ENCODE data around the gene SIRT4. TPM values are rescaled to one million over a fixed set of nuclear protein-coding genes. Genes with fewer than 3 reads are reported as not detected.

The SIRT4 gene
- total RNA-seq = 1.0 and 1.8 TPM in 2 replicates

DNA sequence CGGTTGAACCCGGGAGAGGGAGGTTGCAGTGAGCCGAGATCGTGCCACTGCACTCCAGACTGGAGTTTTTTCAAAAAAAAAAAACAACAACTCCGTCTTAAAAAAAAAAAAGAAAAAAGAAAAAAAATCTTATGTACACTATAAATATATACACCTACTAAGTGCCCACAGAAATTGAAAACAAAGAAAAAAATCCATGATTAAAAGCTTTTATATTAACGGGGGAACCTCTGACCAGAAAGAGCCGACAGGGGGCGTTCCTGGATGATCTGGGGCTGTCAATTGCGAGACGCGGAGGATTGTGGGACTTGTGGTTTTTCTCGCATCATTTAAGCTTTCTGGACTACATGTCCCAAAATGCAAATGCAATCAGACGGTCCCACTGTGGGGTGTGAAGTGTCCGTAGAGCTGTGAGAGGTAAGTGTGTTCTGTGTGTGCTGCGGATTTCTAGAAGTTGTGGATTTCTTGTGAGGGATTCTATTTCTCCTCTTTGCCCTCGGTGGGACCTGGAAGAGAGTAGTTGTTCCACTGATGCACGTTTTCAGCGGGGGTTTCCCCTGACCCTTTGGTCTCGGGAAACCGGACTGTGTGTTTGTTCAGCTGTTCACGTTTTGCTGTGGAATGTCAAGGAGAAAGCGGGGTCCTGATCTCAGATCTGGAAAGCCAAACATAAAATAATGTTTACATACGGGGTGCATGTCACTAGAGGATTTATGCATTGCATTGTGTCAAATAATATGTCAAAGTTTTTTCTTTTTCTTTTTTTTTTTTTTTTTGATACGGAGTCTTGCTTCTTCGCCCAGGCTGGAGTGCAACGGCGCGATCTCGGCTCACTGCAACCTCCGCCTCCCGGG is at the start of gene SIRT4:
SIRT4 (plus strand) TSS at position 360 of the 854 bp plus-strand sequence. CDS start 1,241 bp downstream, outside the sequence.

DNA sequence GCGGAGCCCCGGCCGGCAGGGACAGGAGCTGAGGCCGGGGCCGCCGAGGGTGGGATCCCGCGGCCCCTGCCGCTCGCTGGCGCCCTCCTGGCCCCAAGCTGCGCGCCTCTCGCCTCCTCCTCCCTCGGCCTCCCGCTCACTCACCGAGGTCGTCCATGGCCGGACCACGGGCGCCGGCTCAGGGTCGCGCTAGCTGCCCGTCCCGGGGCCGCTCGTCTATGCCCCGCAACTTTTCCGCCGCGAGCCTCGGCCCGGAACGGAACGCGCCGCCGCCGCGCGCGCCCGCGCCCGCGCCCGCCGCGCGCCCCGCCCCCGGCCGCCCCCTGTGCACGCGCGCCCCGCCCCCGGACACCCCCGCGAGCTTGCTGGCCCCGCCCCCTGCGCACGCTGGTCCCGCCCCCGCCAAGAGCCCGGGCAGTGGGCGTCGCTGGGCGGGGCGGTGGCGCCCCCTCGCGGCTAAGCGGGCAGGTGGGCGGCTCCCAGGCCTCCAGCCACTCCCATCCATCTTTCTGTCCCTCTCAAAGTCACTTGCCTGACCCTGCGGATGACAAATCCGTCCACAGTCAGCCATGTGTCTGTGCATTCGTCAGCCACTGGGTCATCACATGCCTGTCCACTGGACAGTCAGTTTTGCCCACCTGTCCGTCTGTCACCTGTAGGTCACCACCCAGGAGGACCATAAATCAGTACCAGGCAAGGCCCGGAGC is 36.5 kb upstream of the SIRT4 start, which contains the start of gene PXN:
PXN (minus strand) TSS at position 258 of the 707 bp plus-strand sequence; CDS start at position 157, 101 bp downstream.

DNA sequence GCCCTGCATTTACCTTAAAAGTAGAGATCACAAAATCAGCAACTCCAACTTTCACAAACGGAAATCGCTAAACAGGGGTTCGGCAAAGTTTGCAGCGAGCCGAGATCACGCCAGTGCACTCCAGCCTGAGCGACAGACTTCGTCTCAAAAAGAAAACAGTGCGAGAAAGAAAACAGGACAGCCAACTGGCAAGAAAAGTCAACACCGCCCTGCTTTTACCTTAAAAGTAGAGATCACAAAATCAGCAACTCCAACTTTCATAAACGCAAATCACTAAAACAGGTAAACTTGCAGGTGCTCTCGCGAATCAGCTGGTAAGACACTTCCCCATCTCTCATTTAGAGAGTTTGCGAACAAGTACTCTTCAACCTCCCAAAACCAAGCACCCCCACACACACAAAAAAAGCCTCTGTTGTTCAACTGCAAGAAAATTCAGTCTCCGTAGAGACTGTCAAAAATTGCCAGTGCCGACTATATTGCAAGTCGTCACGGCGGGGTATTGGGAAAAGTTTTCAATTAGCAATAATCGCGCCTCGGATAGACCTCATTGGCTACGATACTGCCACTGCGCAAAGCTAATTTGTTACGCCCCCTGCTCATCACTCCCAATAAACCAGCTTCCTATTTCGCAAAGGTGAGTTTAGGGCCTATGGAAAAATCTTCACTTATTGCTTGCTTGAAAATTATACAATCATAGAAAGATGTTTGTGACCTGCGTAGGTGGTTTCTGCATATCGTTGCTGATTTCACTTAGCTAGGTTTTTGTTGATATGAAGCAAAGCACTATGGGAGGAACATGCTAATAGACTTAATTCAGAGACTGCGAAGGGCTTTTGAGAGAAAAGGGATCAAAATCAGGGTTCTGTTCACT is 9.2 kb upstream of the SIRT4 start, which contains the start of gene RNU4-1:
RNU4-1 (minus strand) TSS at position 577 of the 871 bp plus-strand sequence.

GRCh38 chr12:120327593-120327992 is 25.5 kb downstream of the SIRT4 start, which contains the start of gene PLA2G1B:
Gene PLA2G1B, minus strand, starts transcription at chr12:120327779. Its CDS starts 26 bp downstream, at chr12:120327753.

Small RNA genes within 50 kb of the gene (small RNA-seq; reads per million reads assigned to genes)
- gene RNU4-1 (79.3 reads per million, percentile 97 among the genes with 10 or more reads in this experiment), gene RNU4-2 (182 reads per million, percentile 98 among the genes with 10 or more reads in this experiment), gene RNU6-1088P (not detected)

Other genes starting within 250 kb of the SIRT4 start
- gene RAB35, start 185.6 kb upstream of the SIRT4 start, total RNA-seq = 25.1 and 26.0 TPM in 2 replicates
- 96.1 and 104 TPM in 2 replicates for gene GCN1, start 107.6 kb upstream of the SIRT4 start, total RNA-seq
- gene RPLP0, start 101.2 kb upstream of the SIRT4 start, total RNA-seq = 2,684 and 3,913 TPM in 2 replicates
- gene PXN, start 36.6 kb upstream of the SIRT4 start, total RNA-seq = 36.1 and 37.2 TPM in 2 replicates
- gene RNU4-2, start 10.4 kb upstream of the SIRT4 start, total RNA-seq = under 0.01 TPM in 2 replicates
- gene RNU4-1, start 9.1 kb upstream of the SIRT4 start, total RNA-seq = under 0.01 TPM in 2 replicates
- gene PLA2G1B, start 25.5 kb downstream of the SIRT4 start, total RNA-seq = not detected in 2 replicates
- gene MSI1, start 66.8 kb downstream of the SIRT4 start, total RNA-seq = 0.26 and 0.43 TPM in 2 replicates
- gene COX6A1, start 135.8 kb downstream of the SIRT4 start, total RNA-seq = 265 and 266 TPM in 2 replicates
- 24.6 and 27.8 TPM in 2 replicates for gene TRIAP1, start 144.1 kb downstream of the SIRT4 start, total RNA-seq
- gene GATC, start 144.1 kb downstream of the SIRT4 start, total RNA-seq = 16.3 and 20.8 TPM in 2 replicates
- 123 and 127 TPM in 2 replicates for gene SRSF9, start 167.4 kb downstream of the SIRT4 start, total RNA-seq
- 185 and 267 TPM in 2 replicates for gene DYNLL1, start 193.8 kb downstream of the SIRT4 start, total RNA-seq
- gene COQ5, start 226.8 kb downstream of the SIRT4 start, total RNA-seq = 20.4 and 28.8 TPM in 2 replicates
- 102 and 113 TPM in 2 replicates for gene RNF10, start 232.0 kb downstream of the SIRT4 start, total RNA-seq